WTC11 (cell line): ENCODE measurements around the gene EIF3M.

ENCODE experiments used
- MAX ChIP-seq: sonication (generic); formaldehyde crosslinking; IDR thresholded peaks from 2 replicates; pipeline ENCODE4 v1.8.0; 2022; ENCODE audit warnings: mild to moderate bottlenecking, missing genetic modification reagents
- USF1 ChIP-seq: sonication (generic); formaldehyde crosslinking; IDR thresholded peaks from 2 replicates; pipeline ENCODE4 v1.8.0; 2022; ENCODE audit warnings: mild to moderate bottlenecking, missing genetic modification reagents
- TF ChIP-seq, protein P1 (sequence below): fragments of 200-600 bp; IDR thresholded peaks from 2 replicates; pipeline ENCODE4 v1.8.0; 2022; ENCODE audit warnings: antibody characterized with exemption

DNA sequence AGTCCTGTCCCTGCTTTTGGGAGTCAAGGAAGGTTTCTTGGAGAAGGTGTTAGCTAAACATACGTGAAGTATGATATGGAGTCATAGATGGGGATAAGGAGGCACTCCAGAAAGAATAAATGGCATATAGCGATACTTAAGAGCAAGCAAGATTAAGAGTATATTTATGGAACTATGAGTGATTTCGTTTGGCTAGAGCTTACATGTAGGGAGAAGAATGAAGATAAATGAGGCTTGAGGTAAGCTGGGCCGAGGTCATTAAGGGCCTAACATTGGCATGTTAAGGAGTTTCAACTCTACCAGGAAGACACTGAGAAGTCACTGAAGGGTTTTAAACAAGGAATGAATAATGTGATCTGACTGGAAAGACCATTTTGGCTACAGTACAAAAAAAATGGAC lies 33.3 kb downstream of the EIF3M start:
- TF ChIP-seq MAX (no peak), USF1 (CRISPR knock-in tag) (no peak)
- TF ChIP-seq, protein P1, sequence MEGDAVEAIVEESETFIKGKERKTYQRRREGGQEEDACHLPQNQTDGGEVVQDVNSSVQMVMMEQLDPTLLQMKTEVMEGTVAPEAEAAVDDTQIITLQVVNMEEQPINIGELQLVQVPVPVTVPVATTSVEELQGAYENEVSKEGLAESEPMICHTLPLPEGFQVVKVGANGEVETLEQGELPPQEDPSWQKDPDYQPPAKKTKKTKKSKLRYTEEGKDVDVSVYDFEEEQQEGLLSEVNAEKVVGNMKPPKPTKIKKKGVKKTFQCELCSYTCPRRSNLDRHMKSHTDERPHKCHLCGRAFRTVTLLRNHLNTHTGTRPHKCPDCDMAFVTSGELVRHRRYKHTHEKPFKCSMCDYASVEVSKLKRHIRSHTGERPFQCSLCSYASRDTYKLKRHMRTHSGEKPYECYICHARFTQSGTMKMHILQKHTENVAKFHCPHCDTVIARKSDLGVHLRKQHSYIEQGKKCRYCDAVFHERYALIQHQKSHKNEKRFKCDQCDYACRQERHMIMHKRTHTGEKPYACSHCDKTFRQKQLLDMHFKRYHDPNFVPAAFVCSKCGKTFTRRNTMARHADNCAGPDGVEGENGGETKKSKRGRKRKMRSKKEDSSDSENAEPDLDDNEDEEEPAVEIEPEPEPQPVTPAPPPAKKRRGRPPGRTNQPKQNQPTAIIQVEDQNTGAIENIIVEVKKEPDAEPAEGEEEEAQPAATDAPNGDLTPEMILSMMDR = no peak
